ENCODE measurements around the gene LAMA2. TPM values are rescaled to one million over a fixed set of nuclear protein-coding genes. Genes with fewer than 3 reads are reported as not detected.

The LAMA2 gene
- total RNA-seq, 1 experiment from 2014 or later: 8.2 TPM

DNA sequence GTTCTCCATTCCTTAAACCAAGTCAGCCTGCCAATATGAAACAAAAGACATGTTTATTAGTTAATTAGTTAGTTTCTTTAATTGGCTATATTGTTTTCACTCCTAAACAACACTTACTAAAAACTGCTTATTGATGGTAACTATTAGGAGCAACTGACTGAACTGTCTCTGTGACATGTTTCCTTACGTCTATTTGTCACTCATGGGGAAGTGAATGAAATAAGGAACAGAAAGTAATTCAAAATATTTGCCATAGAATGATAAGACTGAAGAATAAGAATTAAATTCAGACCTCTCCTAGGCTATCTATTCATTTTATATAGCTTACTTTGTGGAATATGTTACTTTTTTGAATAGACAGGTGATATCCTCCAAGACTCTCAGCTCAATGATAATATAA lies 217.2 kb downstream of the LAMA2 start:
- Histone ChIP-seq H3K4me2 (ENCODE audit: low read length) (no peak overlapping the region), H3K9me2 (ENCODE audit: insufficient read depth) (no peaks in the 10 kb centered on the region), H3K27me3 (ENCODE audit: insufficient read depth, low read length) (no peaks in the 10 kb centered on the region), H3K4me3 (replicated peaks in 1 of 2; ENCODE audit: low read depth in 1 of 2, low read length in 2 of 2) (no peak overlapping the region), H3K9ac (ENCODE audit: low read length) (no peak overlapping the region), H3K9me3 (ENCODE audit: control insufficient read depth in 1 of 2, insufficient read depth in 1 of 2, low read depth in 1 of 2, low read length in 2 of 2) (no peaks in the 10 kb centered on the region), H3K36me3 (ENCODE audit: control insufficient read depth in 1 of 2, insufficient read depth in 2 of 2, low read length in 2 of 2) (no peaks in the 10 kb centered on the region), H3K4me1 (ENCODE audit: control insufficient read depth in 1 of 2, insufficient read depth in 2 of 2, low read length in 2 of 2) (no peaks in the 10 kb centered on the region), H3K79me2 (ENCODE audit: insufficient read depth, low read length) (no peaks in the 10 kb centered on the region), H4K20me1 (ENCODE audit: insufficient read depth) (no peaks in the 10 kb centered on the region), H2AFZ (ENCODE audit: low read depth, low read length, poor library complexity, severe bottlenecking) (no peak overlapping the region), H3K27ac (ENCODE audit: low read depth, low read length) (no peak overlapping the region)
- TF ChIP-seq EZH2phosphoT487 (IDR thresholded peaks at IDR 0.05; ENCODE audit: borderline replicate concordance) (no peak), FOSL1 (IDR thresholded peaks at IDR 0.05; ENCODE audit: low read depth) (no peak), CBX3 (IDR thresholded peaks at IDR 0.05; ENCODE audit: low read depth) (no peak), SP1 (IDR thresholded peaks at IDR 0.05; ENCODE audit: low read depth) (no peak), POLR2AphosphoS5 (IDR thresholded peaks at IDR 0.05; ENCODE audit: low read depth, low read length) (no peak), SRF (IDR thresholded peaks at IDR 0.05; ENCODE audit: low read depth) (no peak), RAD21 (IDR thresholded peaks at IDR 0.05; ENCODE audit: low read depth) (no peak), TCF7L2 (IDR thresholded peaks at IDR 0.05; ENCODE audit: borderline replicate concordance, extremely low read depth, insufficient read depth, insufficient read length) (no peak), POLR2A (IDR thresholded peaks at IDR 0.05; ENCODE audit: borderline replicate concordance, extremely low read depth, insufficient read depth, insufficient read length) (no peak), ZFX (IDR thresholded peaks at IDR 0.05) (no peak), ELF1 (IDR thresholded peaks at IDR 0.05; ENCODE audit: borderline replicate concordance, low read depth) (no peak), YY1 (IDR thresholded peaks at IDR 0.05; ENCODE audit: extremely low read depth, insufficient replicate concordance, low read depth, low read length) (no peak), JUND (IDR thresholded peaks at IDR 0.05) (no peak), CEBPB (IDR thresholded peaks at IDR 0.05; ENCODE audit: low read depth) (no peak)
- TF ChIP-seq, protein P1, sequence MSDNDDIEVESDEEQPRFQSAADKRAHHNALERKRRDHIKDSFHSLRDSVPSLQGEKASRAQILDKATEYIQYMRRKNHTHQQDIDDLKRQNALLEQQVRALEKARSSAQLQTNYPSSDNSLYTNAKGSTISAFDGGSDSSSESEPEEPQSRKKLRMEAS (IDR thresholded peaks at IDR 0.05): no peak
- TF ChIP-seq, protein P2, sequence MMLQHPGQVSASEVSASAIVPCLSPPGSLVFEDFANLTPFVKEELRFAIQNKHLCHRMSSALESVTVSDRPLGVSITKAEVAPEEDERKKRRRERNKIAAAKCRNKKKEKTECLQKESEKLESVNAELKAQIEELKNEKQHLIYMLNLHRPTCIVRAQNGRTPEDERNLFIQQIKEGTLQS (IDR thresholded peaks at IDR 0.05): no peak
- TF ChIP-seq, protein P3, sequence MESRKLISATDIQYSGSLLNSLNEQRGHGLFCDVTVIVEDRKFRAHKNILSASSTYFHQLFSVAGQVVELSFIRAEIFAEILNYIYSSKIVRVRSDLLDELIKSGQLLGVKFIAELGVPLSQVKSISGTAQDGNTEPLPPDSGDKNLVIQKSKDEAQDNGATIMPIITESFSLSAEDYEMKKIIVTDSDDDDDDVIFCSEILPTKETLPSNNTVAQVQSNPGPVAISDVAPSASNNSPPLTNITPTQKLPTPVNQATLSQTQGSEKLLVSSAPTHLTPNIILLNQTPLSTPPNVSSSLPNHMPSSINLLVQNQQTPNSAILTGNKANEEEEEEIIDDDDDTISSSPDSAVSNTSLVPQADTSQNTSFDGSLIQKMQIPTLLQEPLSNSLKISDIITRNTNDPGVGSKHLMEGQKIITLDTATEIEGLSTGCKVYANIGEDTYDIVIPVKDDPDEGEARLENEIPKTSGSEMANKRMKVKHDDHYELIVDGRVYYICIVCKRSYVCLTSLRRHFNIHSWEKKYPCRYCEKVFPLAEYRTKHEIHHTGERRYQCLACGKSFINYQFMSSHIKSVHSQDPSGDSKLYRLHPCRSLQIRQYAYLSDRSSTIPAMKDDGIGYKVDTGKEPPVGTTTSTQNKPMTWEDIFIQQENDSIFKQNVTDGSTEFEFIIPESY (IDR thresholded peaks at IDR 0.05; ENCODE audit: extremely low read depth, insufficient replicate concordance, low read length): no peak
- TF ChIP-seq, protein P4, sequence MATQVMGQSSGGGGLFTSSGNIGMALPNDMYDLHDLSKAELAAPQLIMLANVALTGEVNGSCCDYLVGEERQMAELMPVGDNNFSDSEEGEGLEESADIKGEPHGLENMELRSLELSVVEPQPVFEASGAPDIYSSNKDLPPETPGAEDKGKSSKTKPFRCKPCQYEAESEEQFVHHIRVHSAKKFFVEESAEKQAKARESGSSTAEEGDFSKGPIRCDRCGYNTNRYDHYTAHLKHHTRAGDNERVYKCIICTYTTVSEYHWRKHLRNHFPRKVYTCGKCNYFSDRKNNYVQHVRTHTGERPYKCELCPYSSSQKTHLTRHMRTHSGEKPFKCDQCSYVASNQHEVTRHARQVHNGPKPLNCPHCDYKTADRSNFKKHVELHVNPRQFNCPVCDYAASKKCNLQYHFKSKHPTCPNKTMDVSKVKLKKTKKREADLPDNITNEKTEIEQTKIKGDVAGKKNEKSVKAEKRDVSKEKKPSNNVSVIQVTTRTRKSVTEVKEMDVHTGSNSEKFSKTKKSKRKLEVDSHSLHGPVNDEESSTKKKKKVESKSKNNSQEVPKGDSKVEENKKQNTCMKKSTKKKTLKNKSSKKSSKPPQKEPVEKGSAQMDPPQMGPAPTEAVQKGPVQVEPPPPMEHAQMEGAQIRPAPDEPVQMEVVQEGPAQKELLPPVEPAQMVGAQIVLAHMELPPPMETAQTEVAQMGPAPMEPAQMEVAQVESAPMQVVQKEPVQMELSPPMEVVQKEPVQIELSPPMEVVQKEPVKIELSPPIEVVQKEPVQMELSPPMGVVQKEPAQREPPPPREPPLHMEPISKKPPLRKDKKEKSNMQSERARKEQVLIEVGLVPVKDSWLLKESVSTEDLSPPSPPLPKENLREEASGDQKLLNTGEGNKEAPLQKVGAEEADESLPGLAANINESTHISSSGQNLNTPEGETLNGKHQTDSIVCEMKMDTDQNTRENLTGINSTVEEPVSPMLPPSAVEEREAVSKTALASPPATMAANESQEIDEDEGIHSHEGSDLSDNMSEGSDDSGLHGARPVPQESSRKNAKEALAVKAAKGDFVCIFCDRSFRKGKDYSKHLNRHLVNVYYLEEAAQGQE (IDR thresholded peaks at IDR 0.05; ENCODE audit: low read depth): no peak
- TF ChIP-seq, protein P5, sequence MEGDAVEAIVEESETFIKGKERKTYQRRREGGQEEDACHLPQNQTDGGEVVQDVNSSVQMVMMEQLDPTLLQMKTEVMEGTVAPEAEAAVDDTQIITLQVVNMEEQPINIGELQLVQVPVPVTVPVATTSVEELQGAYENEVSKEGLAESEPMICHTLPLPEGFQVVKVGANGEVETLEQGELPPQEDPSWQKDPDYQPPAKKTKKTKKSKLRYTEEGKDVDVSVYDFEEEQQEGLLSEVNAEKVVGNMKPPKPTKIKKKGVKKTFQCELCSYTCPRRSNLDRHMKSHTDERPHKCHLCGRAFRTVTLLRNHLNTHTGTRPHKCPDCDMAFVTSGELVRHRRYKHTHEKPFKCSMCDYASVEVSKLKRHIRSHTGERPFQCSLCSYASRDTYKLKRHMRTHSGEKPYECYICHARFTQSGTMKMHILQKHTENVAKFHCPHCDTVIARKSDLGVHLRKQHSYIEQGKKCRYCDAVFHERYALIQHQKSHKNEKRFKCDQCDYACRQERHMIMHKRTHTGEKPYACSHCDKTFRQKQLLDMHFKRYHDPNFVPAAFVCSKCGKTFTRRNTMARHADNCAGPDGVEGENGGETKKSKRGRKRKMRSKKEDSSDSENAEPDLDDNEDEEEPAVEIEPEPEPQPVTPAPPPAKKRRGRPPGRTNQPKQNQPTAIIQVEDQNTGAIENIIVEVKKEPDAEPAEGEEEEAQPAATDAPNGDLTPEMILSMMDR (IDR thresholded peaks at IDR 0.05 in 2 of 3, conservative IDR thresholded peaks at IDR 0.05 in 1 of 3; ENCODE audit: borderline replicate concordance in 1 of 3, insufficient read depth in 1 of 3, low read depth in 2 of 3, low read length in 2 of 3): no peak
- ATAC-seq: no peak
- POLR2A ChIA-PET: no interaction called here
- intact Hi-C loops (cut with micrococcal nuclease): no loop called here
- no TSS peak for BruUV-seq (replicated peaks)
- RAD21 ChIA-PET (ENCODE audit: low non-redundant PET in 1 of 2, low total read pairs in 2 of 2, uncharacterized antibody in 2 of 2, unreplicated experiment in 2 of 2): no interaction called here
- CTCF ChIA-PET: no interaction called here
- DNase-seq (ENCODE audit: low read depth, low spot score): no peak
